ENCODE data around the gene IL1RAPL1. TPM values are rescaled to one million over a fixed set of nuclear protein-coding genes. Genes with fewer than 3 reads are reported as not detected.
A peak's percentile ranks its signal among the peaks of the same experiment; 100 is the strongest.

Gene IL1RAPL1
- total and polyA plus RNA-seq, 9 donors: 0.39 to 2.3 (median 1.2) TPM

DNA sequence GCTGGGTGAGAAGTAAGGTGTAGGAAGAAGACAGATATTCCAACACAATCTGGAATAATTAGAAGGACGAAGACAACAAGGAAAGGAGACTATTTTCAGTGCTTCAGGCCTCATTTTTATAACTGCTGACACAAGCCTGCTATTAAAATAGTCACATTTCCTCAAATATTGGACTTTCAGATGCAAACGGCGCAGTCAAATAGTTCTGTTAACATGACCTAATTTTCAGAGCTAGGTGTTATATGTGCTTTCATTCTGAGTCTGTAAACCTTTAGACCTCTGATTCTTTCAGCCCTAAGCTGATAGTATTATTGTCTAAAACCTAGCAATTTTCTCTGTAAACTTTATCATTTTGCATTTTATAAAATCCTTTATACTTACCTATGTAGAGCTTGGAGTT, 261.5 kb downstream of the IL1RAPL1 start:
- no peak overlapping the region for H3K4me3 ChIP-seq (ENCODE audit: low read length)
- H3K27me3 ChIP-seq (ENCODE audit: control insufficient read depth, insufficient read depth, low read length): peaks cover 3% of the 10 kb centered on the region
- H3K27ac ChIP-seq (ENCODE audit: low read length): no peak overlapping the region
- no peaks in the 10 kb centered on the region for H3K9me3 ChIP-seq (replicated peaks; ENCODE audit: control insufficient read depth, low read depth, low read length)
- no peaks in the 10 kb centered on the region for H3K36me3 ChIP-seq (ENCODE audit: control insufficient read depth, insufficient read depth, low read length)
- DNase-seq: no peak
- WGBS (ENCODE audit: insufficient coverage): no CpG with 5 or more reads among the region's 3 CpGs
- no peaks in the 10 kb centered on the region for H3K4me1 ChIP-seq (ENCODE audit: control insufficient read depth, insufficient read depth, low read length)

GRCh38 chrX:28850955-28851354, 263.7 kb downstream of the IL1RAPL1 start:
- Histone ChIP-seq H3K27ac (ENCODE audit: low read length) (no peak overlapping the region), H3K9me3 (replicated peaks; ENCODE audit: control insufficient read depth, low read depth, low read length) (no peaks in the 10 kb centered on the region), H3K4me1 (ENCODE audit: control insufficient read depth, insufficient read depth, low read length) (no peaks in the 10 kb centered on the region), H3K4me3 (ENCODE audit: low read length) (no peak overlapping the region), H3K27me3 (ENCODE audit: control insufficient read depth, insufficient read depth, low read length) (peaks cover 3% of the 10 kb centered on the region), H3K36me3 (ENCODE audit: control insufficient read depth, insufficient read depth, low read length) (no peaks in the 10 kb centered on the region)
- no CpG with 5 or more reads among the region's 2 CpGs for WGBS (ENCODE audit: insufficient coverage)
- no peak for DNase-seq

DNA sequence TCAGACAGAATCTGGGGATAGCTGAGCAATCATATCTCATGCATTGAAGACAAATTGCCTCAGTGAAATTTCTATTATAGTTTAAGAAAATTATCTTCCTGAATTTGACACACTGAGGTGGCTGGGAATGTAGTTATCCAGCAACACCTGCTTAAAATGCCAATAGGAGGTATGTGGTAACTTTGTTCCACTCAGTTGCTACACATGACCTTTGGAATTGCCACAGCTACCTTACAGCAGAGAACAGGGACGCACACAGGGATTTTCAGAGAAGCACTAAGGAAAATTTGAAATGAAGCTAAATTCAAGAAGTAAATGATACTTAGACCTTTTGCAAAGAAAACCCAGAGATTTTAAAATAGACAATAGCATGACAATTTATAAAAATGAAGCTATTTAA, 264.6 kb downstream of the IL1RAPL1 start:
- Histone ChIP-seq H3K9me3 (replicated peaks; ENCODE audit: control insufficient read depth, low read depth, low read length) (no peaks in the 10 kb centered on the region), H3K27me3 (ENCODE audit: control insufficient read depth, insufficient read depth, low read length) (peaks cover 3% of the 10 kb centered on the region), H3K4me3 (ENCODE audit: low read length) (no peak overlapping the region), H3K36me3 (ENCODE audit: control insufficient read depth, insufficient read depth, low read length) (no peaks in the 10 kb centered on the region), H3K27ac (ENCODE audit: low read length) (no peak overlapping the region), H3K4me1 (ENCODE audit: control insufficient read depth, insufficient read depth, low read length) (no peaks in the 10 kb centered on the region)
- no peak for DNase-seq
- no CpG with 5 or more reads among the region's 1 CpG for WGBS (ENCODE audit: insufficient coverage)

GRCh38 chrX:28854637-28855036, 267.4 kb downstream of the IL1RAPL1 start:
- Histone ChIP-seq H3K4me3 (ENCODE audit: low read length) (no peak overlapping the region), H3K4me1 (ENCODE audit: control insufficient read depth, insufficient read depth, low read length) (no peaks in the 10 kb centered on the region), H3K9me3 (replicated peaks; ENCODE audit: control insufficient read depth, low read depth, low read length) (no peaks in the 10 kb centered on the region), H3K36me3 (ENCODE audit: control insufficient read depth, insufficient read depth, low read length) (no peaks in the 10 kb centered on the region), H3K27me3 (ENCODE audit: control insufficient read depth, insufficient read depth, low read length) (no peaks in the 10 kb centered on the region), H3K27ac (ENCODE audit: low read length) (no peak overlapping the region)
- DNase-seq: no peak
- 50% methylated on average over 1 of the region's 1 CpG for WGBS (ENCODE audit: insufficient coverage)

DNA sequence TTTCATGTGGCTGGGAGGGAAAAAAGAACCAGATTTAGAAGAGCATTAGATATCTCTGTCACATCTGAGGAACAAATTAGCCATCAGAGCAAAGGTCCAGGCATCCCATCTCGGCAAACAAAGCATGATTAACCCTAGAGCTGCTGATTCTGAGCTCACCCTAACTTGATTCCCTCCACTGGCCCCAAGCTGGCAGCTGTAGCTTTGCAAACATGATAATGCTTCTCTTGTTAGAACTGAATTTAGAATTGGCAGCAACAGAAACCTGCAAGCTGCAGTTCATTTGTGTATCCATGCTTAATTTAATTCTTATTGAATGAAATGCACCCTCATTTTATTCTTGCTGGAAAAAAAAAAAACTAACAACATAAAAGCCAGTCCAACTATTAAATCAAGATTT, 289.2 kb downstream of the IL1RAPL1 start:
- Histone ChIP-seq H3K27me3 (ENCODE audit: control insufficient read depth, insufficient read depth, low read length) (no peaks in the 10 kb centered on the region), H3K36me3 (ENCODE audit: control insufficient read depth, insufficient read depth, low read length) (no peaks in the 10 kb centered on the region), H3K27ac (ENCODE audit: low read length) (no peak overlapping the region), H3K4me3 (ENCODE audit: low read length) (no peak overlapping the region), H3K9me3 (replicated peaks; ENCODE audit: control insufficient read depth, low read depth, low read length) (no peaks in the 10 kb centered on the region), H3K4me1 (ENCODE audit: control insufficient read depth, insufficient read depth, low read length) (no peaks in the 10 kb centered on the region)
- peak; percentile 5 for DNase-seq
- WGBS (ENCODE audit: insufficient coverage): no CpG with 5 or more reads among the region's 1 CpG

GRCh38 chrX:28876901-28877300, 289.7 kb downstream of the IL1RAPL1 start:
- DNase-seq: peak; percentile 10
- Histone ChIP-seq H3K4me1 (ENCODE audit: control insufficient read depth, insufficient read depth, low read length) (no peaks in the 10 kb centered on the region), H3K27me3 (ENCODE audit: control insufficient read depth, insufficient read depth, low read length) (no peaks in the 10 kb centered on the region), H3K36me3 (ENCODE audit: control insufficient read depth, insufficient read depth, low read length) (no peaks in the 10 kb centered on the region), H3K4me3 (ENCODE audit: low read length) (no peak overlapping the region), H3K27ac (ENCODE audit: low read length) (no peak overlapping the region), H3K9me3 (replicated peaks; ENCODE audit: control insufficient read depth, low read depth, low read length) (no peaks in the 10 kb centered on the region)
- WGBS (ENCODE audit: insufficient coverage): no CpG with 5 or more reads among the region's 2 CpGs

DNA sequence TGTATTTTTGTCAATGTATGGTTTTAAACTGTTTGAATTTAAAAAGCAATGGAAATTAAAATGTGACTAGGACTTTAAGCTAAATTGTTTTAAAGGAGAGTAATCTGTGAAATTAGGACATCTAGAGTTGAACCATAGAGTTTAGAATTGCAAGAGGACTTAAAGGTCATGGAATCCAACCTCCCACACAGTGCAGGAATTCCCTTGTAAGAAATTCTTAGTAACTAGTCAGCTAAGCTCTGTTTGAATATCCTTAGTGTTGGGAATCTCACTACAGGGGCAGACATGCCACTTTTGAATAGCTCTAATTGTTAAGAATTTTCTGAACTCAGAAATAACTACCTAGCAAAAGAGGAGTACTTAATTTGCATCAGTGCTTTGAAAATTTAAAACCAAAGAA, 292.9 kb downstream of the IL1RAPL1 start:
- no peak overlapping the region for H3K4me3 ChIP-seq (ENCODE audit: low read length)
- no peaks in the 10 kb centered on the region for H3K27me3 ChIP-seq (ENCODE audit: control insufficient read depth, insufficient read depth, low read length)
- H3K9me3 ChIP-seq (replicated peaks; ENCODE audit: control insufficient read depth, low read depth, low read length): no peaks in the 10 kb centered on the region
- no peaks in the 10 kb centered on the region for H3K36me3 ChIP-seq (ENCODE audit: control insufficient read depth, insufficient read depth, low read length)
- no peak for DNase-seq
- H3K27ac ChIP-seq (ENCODE audit: low read length): no peak overlapping the region
- H3K4me1 ChIP-seq (ENCODE audit: control insufficient read depth, insufficient read depth, low read length): no peaks in the 10 kb centered on the region

GRCh38 chrX:28884823-28885222, 297.6 kb downstream of the IL1RAPL1 start:
- H3K4me3 ChIP-seq (ENCODE audit: low read length): no peak overlapping the region

GRCh38 chrX:28888416-28888815, 301.2 kb downstream of the IL1RAPL1 start:
- no peaks in the 10 kb centered on the region for H3K9me3 ChIP-seq (replicated peaks; ENCODE audit: control insufficient read depth, low read depth, low read length)
- no peaks in the 10 kb centered on the region for H3K36me3 ChIP-seq (ENCODE audit: control insufficient read depth, insufficient read depth, low read length)
- no peaks in the 10 kb centered on the region for H3K4me1 ChIP-seq (ENCODE audit: control insufficient read depth, insufficient read depth, low read length)
- WGBS (ENCODE audit: insufficient coverage): no CpG with 5 or more reads among the region's 1 CpG
- no peak for DNase-seq
- no peak overlapping the region for H3K4me3 ChIP-seq (ENCODE audit: low read length)
- no peak overlapping the region for H3K27ac ChIP-seq (ENCODE audit: low read length)
- no peaks in the 10 kb centered on the region for H3K27me3 ChIP-seq (ENCODE audit: control insufficient read depth, insufficient read depth, low read length)

More at GRCh38 chrX:28884823-28885222, 297.6 kb downstream of the IL1RAPL1 start:
- Histone ChIP-seq H3K27me3 (ENCODE audit: control insufficient read depth, insufficient read depth, low read length) (no peaks in the 10 kb centered on the region), H3K27ac (ENCODE audit: low read length) (no peak overlapping the region), H3K4me1 (ENCODE audit: control insufficient read depth, insufficient read depth, low read length) (no peaks in the 10 kb centered on the region), H3K9me3 (replicated peaks; ENCODE audit: control insufficient read depth, low read depth, low read length) (no peaks in the 10 kb centered on the region), H3K36me3 (ENCODE audit: control insufficient read depth, insufficient read depth, low read length) (no peaks in the 10 kb centered on the region)
- no CpG with 5 or more reads among the region's 1 CpG for WGBS (ENCODE audit: insufficient coverage)
- no peak for DNase-seq

DNA sequence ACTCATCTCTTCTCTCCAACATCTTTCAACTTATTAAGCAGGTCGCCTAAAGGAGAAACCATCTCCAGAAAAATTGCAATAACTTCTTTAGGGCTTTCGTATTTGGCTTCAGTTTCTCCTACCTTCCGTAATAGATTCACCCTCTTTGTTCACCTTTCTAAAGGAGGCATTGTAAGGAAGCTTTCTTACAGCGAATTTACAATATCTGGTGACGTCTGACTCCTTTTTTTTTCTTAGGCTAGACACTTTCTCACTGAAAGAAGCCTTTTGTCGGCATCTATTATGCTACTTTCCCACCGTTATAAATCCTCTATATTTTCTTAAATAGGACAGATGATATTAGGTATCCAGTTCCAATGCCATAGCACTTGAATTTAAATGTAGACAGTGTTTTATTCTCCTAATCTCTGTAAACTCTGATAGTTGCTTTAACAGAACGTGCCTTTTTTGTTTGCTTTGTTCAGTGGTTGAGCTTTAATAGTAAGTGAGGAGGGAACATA, 302.4 kb downstream of the IL1RAPL1 start:
- no CpG with 5 or more reads among the region's 8 CpGs for WGBS (ENCODE audit: insufficient coverage)
- no peak overlapping the region for H3K27ac ChIP-seq (ENCODE audit: low read length)

GRCh38 chrX:28901637-28902036, 314.4 kb downstream of the IL1RAPL1 start:
- Histone ChIP-seq H3K9me3 (replicated peaks; ENCODE audit: control insufficient read depth, low read depth, low read length) (no peaks in the 10 kb centered on the region), H3K27ac (ENCODE audit: low read length) (no peak overlapping the region)
- WGBS (ENCODE audit: insufficient coverage): no CpG with 5 or more reads among the region's 3 CpGs

More for the DNA sequence above, 302.4 kb downstream of the IL1RAPL1 start:
- H3K4me3 ChIP-seq (ENCODE audit: low read length): no peak overlapping the region
- H3K36me3 ChIP-seq (ENCODE audit: control insufficient read depth, insufficient read depth, low read length): no peaks in the 10 kb centered on the region
- no peak for DNase-seq
- H3K4me1 ChIP-seq (ENCODE audit: control insufficient read depth, insufficient read depth, low read length): no peaks in the 10 kb centered on the region
- no peaks in the 10 kb centered on the region for H3K27me3 ChIP-seq (ENCODE audit: control insufficient read depth, insufficient read depth, low read length)
- no peaks in the 10 kb centered on the region for H3K9me3 ChIP-seq (replicated peaks; ENCODE audit: control insufficient read depth, low read depth, low read length)

More at GRCh38 chrX:28901637-28902036, 314.4 kb downstream of the IL1RAPL1 start:
- H3K4me3 ChIP-seq (ENCODE audit: low read length): no peak overlapping the region
- H3K27me3 ChIP-seq (ENCODE audit: control insufficient read depth, insufficient read depth, low read length): peaks cover 2% of the 10 kb centered on the region
- DNase-seq: no peak
- H3K36me3 ChIP-seq (ENCODE audit: control insufficient read depth, insufficient read depth, low read length): no peaks in the 10 kb centered on the region
- no peaks in the 10 kb centered on the region for H3K4me1 ChIP-seq (ENCODE audit: control insufficient read depth, insufficient read depth, low read length)
